GM23338 (cell line): Measurements from ENCODE around the gene TTC27. TPM values are rescaled to one million over a fixed set of nuclear protein-coding genes. Genes with fewer than 3 reads are reported as not detected.

Experiments
- ATAC-seq: fragments of 200-7000 bp; cut with Tn5 transposase; 3 replicates; pipeline ENCODE4 v1.9.1; 2020
- DNase-seq: peaks from one replicate; pipeline ENCODE4 v3.0.0-alpha.2; 2015; ENCODE audit warnings: low spot score
- H2AFZ ChIP-seq: fragments of 200-600 bp; sonication (generic); 2 replicates; pipeline ENCODE4 v1.8.0; 2016; ENCODE audit warnings: antibody characterized with exemption, mild to moderate bottlenecking, moderate library complexity
- H3F3A ChIP-seq: fragments of 200-600 bp; sonication (generic); replicated peaks from 2 replicates; pipeline ENCODE4 v1.8.0; 2017; ENCODE audit warnings: antibody characterized with exemption, mixed run types, low read depth
- H3K27ac ChIP-seq: fragments of 200-600 bp; sonication (generic); 2 replicates; pipeline ENCODE4 v1.6.1; 2016; ENCODE audit warnings: low read depth
- H3K27me3 ChIP-seq: fragments of 200-600 bp; sonication (generic); 2 replicates; pipeline ENCODE4 v1.8.0; 2016; ENCODE audit warnings: mild to moderate bottlenecking, mixed run types, moderate library complexity; ENCODE audit not compliant: insufficient read depth
- H3K36me3 ChIP-seq: fragments of 200-600 bp; sonication (generic); 2 replicates; pipeline ENCODE4 v1.8.0; 2016; ENCODE audit warnings: mild to moderate bottlenecking; ENCODE audit not compliant: insufficient read depth
- H3K4me1 ChIP-seq: fragments of 200-600 bp; sonication (generic); 2 replicates; pipeline ENCODE4 v1.8.0; 2016; ENCODE audit warnings: mild to moderate bottlenecking, moderate library complexity; ENCODE audit not compliant: insufficient read depth
- H3K4me2 ChIP-seq: fragments of 200-600 bp; sonication (generic); 2 replicates; pipeline ENCODE4 v1.7.1; 2017; ENCODE audit warnings: mixed run types
- H3K4me3 ChIP-seq: fragments of 200-600 bp; sonication (generic); 2 replicates; pipeline ENCODE4 v1.6.1; 2016; ENCODE audit warnings: mixed run types
- H3K79me2 ChIP-seq: fragments of 200-600 bp; sonication (generic); replicated peaks from 2 replicates; pipeline ENCODE4 v1.8.0; 2017; ENCODE audit warnings: mild to moderate bottlenecking; ENCODE audit not compliant: insufficient read depth
- H3K9me2 ChIP-seq: fragments of 200-600 bp; sonication (generic); 2 replicates; pipeline ENCODE4 v1.8.0; 2017; ENCODE audit not compliant: insufficient read depth
- H4K20me1 ChIP-seq: fragments of 200-600 bp; sonication (generic); replicated peaks from 2 replicates; pipeline ENCODE4 v1.8.0; 2017; ENCODE audit warnings: mild to moderate bottlenecking; ENCODE audit not compliant: insufficient read depth
- H3K27ac Mint-ChIP-seq: 2 replicates; pipeline ENCODE4 v1.8.0; 2020; ENCODE audit warnings: inconsistent platforms, mild to moderate bottlenecking, moderate library complexity, mixed read lengths
- H3K27me3 Mint-ChIP-seq: 3 replicates; pipeline ENCODE4 v1.8.0; 2022; ENCODE audit warnings: low read depth, mild to moderate bottlenecking, moderate library complexity, mixed read lengths, inconsistent platforms; ENCODE audit not compliant: insufficient read depth, poor library complexity
- H3K36me3 Mint-ChIP-seq: 3 replicates; pipeline ENCODE4 v1.8.0; 2021; ENCODE audit warnings: low read depth, mild to moderate bottlenecking, inconsistent platforms, moderate library complexity, mixed read lengths
- H3K4me1 Mint-ChIP-seq: 3 replicates; pipeline ENCODE4 v1.8.0; 2020; ENCODE audit warnings: mild to moderate bottlenecking, inconsistent platforms, mixed read lengths
- H3K4me3 Mint-ChIP-seq: 3 replicates; pipeline ENCODE4 v1.8.0; 2021; ENCODE audit warnings: moderate library complexity, mild to moderate bottlenecking, inconsistent platforms, mixed read lengths
- H3K9me3 Mint-ChIP-seq: 3 replicates; pipeline ENCODE4 v1.8.0; 2020; ENCODE audit warnings: moderate library complexity, mild to moderate bottlenecking, inconsistent platforms, mixed read lengths
- CREB1 ChIP-seq: fragments of 250-450 bp; sonication (Bioruptor Pico); IDR thresholded peaks from 2 replicates; pipeline ENCODE4 v1.5.0; 2020; ENCODE audit warnings: low read depth, mild to moderate bottlenecking, moderate library complexity
- EZH2 ChIP-seq: fragments of 200-600 bp; sonication (generic); IDR thresholded peaks from one replicate; pipeline ENCODE4 v1.8.0; 2017; ENCODE audit warnings: antibody characterized with exemption, mild to moderate bottlenecking, low read depth; ENCODE audit not compliant: unreplicated experiment
- EZH2phosphoT487 ChIP-seq: fragments of 200-600 bp; sonication (generic); IDR thresholded peaks from one replicate; pipeline ENCODE4 v1.8.1; 2018; ENCODE audit warnings: antibody characterized with exemption; ENCODE audit not compliant: unreplicated experiment
- NANOG ChIP-seq: IDR thresholded peaks from 2 replicates; pipeline ENCODE4 v1.6.1; 2016; ENCODE audit warnings: antibody characterized with exemption, borderline replicate concordance
- STAT1 ChIP-seq: IDR thresholded peaks from one replicate; pipeline ENCODE4 v1.6.1; 2016; ENCODE audit warnings: antibody characterized with exemption; ENCODE audit not compliant: unreplicated experiment
- ZNF331 ChIP-seq: fragments of 250-450 bp; sonication (Bioruptor Pico); IDR thresholded peaks from 2 replicates; pipeline ENCODE4 v1.5.0; 2020; ENCODE audit warnings: low read depth, mild to moderate bottlenecking, moderate library complexity
- polyA plus RNA-seq: library from polyadenylated mRNA; unstranded; fragments of >200 nt; fragmentation: Nextera tagmentation; extraction: Ambion mirVana; gene quantifications from 2 replicates; pipeline ENCODE4 v1.2.1, GENCODE V29; 2016
- total RNA-seq: library from RNA; depleted of rRNA; stranded (reverse); fragments of >200 nt; shearing (Covaris generic); gene quantifications from 2 replicates; pipeline ENCODE4 v1.2.3, GENCODE V29; 2014
- TF ChIP-seq, protein P1 (sequence below): IDR thresholded peaks from 2 replicates; pipeline ENCODE4 v1.6.1; 2016; ENCODE audit warnings: antibody characterized with exemption
- TF ChIP-seq, protein P2 (sequence below): IDR thresholded peaks from one replicate; pipeline ENCODE4 v1.6.1; 2018; ENCODE audit warnings: antibody characterized with exemption; ENCODE audit not compliant: unreplicated experiment
- TF ChIP-seq, protein P3 (sequence below), 2 experiments: fragments of 200-600 bp in 1 of 2; sonication (generic) in 1 of 2; conservative IDR thresholded peaks; 2 replicates each; pipeline versions ENCODE4 v1.5.1 to v1.6.1; 2016 to 2017; ENCODE audit warnings: antibody characterized with exemption in 2 of 2, low read depth in 2 of 2, mild to moderate bottlenecking in 2 of 2, moderate library complexity in 1 of 2
- TF ChIP-seq, protein P4 (sequence below): fragments of 250-450 bp; sonication (Bioruptor Pico); IDR thresholded peaks from 2 replicates; pipeline ENCODE4 v1.5.0; 2020; ENCODE audit warnings: mild to moderate bottlenecking, moderate library complexity

The TTC27 gene
- total and polyA plus RNA-seq, 2 experiments from 2014 or later, result 11.8 to 41.3 TPM

DNA sequence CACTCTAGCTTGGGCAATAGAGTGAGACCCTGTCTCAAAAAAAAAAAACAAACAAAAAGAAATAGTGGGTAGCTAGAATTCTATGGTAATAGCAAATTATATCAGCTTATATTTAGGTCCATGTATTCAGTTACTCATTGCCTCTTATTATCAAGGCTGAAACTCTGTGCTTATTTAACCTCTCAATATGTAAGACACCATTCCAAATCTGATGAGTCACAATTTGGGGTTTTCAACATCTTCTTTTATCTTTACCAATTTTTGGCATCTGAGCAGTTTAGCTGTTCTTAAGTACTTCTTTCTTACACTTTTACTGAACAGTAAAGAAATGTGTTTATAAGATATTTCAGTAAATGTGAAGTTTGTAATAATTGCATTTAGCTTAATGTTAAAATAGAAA lies 69.3 kb downstream of the TTC27 start:
- Mint-ChIP-seq H3K36me3 (no peaks in the 10 kb centered on the region), H3K4me1 (peaks cover 11% of the 10 kb centered on the region; the same call in 2 of the 3 replicates), H3K4me3 (no peak overlapping the region), H3K27ac (no peak overlapping the region), H3K27me3 (no peaks in the 10 kb centered on the region), H3K9me3 (no peaks in the 10 kb centered on the region)
- ATAC-seq, result no peak
- Histone ChIP-seq H3K79me2 (no peaks in the 10 kb centered on the region), H3K36me3 (no peaks in the 10 kb centered on the region), H4K20me1 (no peaks in the 10 kb centered on the region), H3K4me1 (no peaks in the 10 kb centered on the region), H3K4me2 (no peak overlapping the region), H3K27ac (no peak overlapping the region), H3F3A (no peaks in the 10 kb centered on the region), H3K27me3 (no peaks in the 10 kb centered on the region), H3K4me3 (no peak overlapping the region), H3K9me2 (no peaks in the 10 kb centered on the region), H2AFZ (no peak overlapping the region)
- DNase-seq, result no peak
- TF ChIP-seq NANOG (no peak), EZH2 (no peak), STAT1 (no peak), CREB1 (CRISPR knock-in tag) (no peak), ZNF331 (CRISPR knock-in tag) (no peak)
- TF ChIP-seq, protein P1, sequence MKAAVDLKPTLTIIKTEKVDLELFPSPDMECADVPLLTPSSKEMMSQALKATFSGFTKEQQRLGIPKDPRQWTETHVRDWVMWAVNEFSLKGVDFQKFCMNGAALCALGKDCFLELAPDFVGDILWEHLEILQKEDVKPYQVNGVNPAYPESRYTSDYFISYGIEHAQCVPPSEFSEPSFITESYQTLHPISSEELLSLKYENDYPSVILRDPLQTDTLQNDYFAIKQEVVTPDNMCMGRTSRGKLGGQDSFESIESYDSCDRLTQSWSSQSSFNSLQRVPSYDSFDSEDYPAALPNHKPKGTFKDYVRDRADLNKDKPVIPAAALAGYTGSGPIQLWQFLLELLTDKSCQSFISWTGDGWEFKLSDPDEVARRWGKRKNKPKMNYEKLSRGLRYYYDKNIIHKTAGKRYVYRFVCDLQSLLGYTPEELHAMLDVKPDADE, result no peak
- TF ChIP-seq, protein P2, sequence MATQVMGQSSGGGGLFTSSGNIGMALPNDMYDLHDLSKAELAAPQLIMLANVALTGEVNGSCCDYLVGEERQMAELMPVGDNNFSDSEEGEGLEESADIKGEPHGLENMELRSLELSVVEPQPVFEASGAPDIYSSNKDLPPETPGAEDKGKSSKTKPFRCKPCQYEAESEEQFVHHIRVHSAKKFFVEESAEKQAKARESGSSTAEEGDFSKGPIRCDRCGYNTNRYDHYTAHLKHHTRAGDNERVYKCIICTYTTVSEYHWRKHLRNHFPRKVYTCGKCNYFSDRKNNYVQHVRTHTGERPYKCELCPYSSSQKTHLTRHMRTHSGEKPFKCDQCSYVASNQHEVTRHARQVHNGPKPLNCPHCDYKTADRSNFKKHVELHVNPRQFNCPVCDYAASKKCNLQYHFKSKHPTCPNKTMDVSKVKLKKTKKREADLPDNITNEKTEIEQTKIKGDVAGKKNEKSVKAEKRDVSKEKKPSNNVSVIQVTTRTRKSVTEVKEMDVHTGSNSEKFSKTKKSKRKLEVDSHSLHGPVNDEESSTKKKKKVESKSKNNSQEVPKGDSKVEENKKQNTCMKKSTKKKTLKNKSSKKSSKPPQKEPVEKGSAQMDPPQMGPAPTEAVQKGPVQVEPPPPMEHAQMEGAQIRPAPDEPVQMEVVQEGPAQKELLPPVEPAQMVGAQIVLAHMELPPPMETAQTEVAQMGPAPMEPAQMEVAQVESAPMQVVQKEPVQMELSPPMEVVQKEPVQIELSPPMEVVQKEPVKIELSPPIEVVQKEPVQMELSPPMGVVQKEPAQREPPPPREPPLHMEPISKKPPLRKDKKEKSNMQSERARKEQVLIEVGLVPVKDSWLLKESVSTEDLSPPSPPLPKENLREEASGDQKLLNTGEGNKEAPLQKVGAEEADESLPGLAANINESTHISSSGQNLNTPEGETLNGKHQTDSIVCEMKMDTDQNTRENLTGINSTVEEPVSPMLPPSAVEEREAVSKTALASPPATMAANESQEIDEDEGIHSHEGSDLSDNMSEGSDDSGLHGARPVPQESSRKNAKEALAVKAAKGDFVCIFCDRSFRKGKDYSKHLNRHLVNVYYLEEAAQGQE, result no peak
- TF ChIP-seq, protein P3, sequence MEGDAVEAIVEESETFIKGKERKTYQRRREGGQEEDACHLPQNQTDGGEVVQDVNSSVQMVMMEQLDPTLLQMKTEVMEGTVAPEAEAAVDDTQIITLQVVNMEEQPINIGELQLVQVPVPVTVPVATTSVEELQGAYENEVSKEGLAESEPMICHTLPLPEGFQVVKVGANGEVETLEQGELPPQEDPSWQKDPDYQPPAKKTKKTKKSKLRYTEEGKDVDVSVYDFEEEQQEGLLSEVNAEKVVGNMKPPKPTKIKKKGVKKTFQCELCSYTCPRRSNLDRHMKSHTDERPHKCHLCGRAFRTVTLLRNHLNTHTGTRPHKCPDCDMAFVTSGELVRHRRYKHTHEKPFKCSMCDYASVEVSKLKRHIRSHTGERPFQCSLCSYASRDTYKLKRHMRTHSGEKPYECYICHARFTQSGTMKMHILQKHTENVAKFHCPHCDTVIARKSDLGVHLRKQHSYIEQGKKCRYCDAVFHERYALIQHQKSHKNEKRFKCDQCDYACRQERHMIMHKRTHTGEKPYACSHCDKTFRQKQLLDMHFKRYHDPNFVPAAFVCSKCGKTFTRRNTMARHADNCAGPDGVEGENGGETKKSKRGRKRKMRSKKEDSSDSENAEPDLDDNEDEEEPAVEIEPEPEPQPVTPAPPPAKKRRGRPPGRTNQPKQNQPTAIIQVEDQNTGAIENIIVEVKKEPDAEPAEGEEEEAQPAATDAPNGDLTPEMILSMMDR (conservative IDR thresholded peaks at IDR 0.05; ENCODE audit: low read depth in 2 of 2), result no peak

DNA sequence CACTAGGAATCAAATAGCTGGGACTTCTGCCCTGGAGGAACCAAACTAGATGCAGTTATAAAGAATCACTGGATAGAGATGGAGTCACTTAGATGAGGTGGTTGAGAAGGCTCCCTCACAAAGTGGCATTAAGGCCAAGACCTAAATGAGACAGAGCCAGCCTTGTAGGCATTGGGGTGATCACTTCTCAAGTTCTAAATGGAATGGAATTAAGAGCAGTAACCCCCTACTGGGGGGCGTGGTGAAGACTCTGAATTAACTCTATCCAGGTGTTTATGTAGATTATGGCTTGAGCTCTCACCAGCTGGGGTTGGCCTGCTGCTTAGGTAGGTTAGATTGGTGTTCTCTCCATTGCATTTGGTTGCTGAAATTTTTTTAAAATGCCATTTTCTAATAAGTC lies 71.3 kb downstream of the TTC27 start:
- Histone ChIP-seq H3K4me3 (no peak overlapping the region), H3K79me2 (no peaks in the 10 kb centered on the region), H3K27ac (0 out of 2 replicates have a peak overlapping the region, but pooled peaks have one; percentile 3), H2AFZ (no peak overlapping the region), H3K27me3 (no peaks in the 10 kb centered on the region), H3K4me1 (no peaks in the 10 kb centered on the region), H3K36me3 (no peaks in the 10 kb centered on the region), H3K4me2 (no peak overlapping the region), H3F3A (no peaks in the 10 kb centered on the region), H4K20me1 (no peaks in the 10 kb centered on the region), H3K9me2 (no peaks in the 10 kb centered on the region)
- Mint-ChIP-seq H3K36me3 (no peaks in the 10 kb centered on the region), H3K9me3 (no peaks in the 10 kb centered on the region), H3K4me3 (no peak overlapping the region), H3K27me3 (peaks cover 2% of the 10 kb centered on the region), H3K27ac (no peak overlapping the region), H3K4me1 (peaks cover 11% of the 10 kb centered on the region; the same call in 2 of the 3 replicates)
- peak; percentile 73 for ATAC-seq
- TF ChIP-seq EZH2phosphoT487, result no peak
- TF ChIP-seq, protein P4, sequence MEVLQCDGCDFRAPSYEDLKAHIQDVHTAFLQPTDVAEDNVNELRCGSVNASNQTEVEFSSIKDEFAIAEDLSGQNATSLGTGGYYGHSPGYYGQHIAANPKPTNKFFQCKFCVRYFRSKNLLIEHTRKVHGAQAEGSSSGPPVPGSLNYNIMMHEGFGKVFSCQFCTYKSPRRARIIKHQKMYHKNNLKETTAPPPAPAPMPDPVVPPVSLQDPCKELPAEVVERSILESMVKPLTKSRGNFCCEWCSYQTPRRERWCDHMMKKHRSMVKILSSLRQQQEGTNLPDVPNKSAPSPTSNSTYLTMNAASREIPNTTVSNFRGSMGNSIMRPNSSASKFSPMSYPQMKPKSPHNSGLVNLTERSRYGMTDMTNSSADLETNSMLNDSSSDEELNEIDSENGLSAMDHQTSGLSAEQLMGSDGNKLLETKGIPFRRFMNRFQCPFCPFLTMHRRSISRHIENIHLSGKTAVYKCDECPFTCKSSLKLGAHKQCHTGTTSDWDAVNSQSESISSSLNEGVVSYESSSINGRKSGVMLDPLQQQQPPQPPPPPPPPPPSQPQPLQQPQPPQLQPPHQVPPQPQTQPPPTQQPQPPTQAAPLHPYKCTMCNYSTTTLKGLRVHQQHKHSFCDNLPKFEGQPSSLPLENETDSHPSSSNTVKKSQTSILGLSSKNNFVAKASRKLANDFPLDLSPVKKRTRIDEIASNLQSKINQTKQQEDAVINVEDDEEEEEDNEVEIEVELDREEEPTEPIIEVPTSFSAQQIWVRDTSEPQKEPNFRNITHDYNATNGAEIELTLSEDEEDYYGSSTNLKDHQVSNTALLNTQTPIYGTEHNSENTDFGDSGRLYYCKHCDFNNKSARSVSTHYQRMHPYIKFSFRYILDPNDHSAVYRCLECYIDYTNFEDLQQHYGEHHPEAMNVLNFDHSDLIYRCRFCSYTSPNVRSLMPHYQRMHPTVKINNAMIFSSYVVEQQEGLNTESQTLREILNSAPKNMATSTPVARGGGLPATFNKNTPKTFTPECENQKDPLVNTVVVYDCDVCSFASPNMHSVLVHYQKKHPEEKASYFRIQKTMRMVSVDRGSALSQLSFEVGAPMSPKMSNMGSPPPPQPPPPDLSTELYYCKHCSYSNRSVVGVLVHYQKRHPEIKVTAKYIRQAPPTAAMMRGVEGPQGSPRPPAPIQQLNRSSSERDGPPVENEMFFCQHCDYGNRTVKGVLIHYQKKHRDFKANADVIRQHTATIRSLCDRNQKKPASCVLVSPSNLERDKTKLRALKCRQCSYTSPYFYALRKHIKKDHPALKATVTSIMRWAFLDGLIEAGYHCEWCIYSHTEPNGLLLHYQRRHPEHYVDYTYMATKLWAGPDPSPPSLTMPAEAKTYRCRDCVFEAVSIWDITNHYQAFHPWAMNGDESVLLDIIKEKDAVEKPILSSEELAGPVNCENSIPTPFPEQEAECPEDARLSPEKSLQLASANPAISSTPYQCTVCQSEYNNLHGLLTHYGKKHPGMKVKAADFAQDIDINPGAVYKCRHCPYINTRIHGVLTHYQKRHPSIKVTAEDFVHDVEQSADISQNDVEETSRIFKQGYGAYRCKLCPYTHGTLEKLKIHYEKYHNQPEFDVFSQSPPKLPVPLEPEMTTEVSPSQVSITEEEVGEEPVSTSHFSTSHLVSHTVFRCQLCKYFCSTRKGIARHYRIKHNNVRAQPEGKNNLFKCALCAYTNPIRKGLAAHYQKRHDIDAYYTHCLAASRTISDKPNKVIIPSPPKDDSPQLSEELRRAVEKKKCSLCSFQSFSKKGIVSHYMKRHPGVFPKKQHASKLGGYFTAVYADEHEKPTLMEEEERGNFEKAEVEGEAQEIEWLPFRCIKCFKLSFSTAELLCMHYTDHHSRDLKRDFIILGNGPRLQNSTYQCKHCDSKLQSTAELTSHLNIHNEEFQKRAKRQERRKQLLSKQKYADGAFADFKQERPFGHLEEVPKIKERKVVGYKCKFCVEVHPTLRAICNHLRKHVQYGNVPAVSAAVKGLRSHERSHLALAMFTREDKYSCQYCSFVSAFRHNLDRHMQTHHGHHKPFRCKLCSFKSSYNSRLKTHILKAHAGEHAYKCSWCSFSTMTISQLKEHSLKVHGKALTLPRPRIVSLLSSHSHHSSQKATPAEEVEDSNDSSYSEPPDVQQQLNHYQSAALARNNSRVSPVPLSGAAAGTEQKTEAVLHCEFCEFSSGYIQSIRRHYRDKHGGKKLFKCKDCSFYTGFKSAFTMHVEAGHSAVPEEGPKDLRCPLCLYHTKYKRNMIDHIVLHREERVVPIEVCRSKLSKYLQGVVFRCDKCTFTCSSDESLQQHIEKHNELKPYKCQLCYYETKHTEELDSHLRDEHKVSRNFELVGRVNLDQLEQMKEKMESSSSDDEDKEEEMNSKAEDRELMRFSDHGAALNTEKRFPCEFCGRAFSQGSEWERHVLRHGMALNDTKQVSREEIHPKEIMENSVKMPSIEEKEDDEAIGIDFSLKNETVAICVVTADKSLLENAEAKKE, result peak; percentile 83
- DNase-seq, result peak; percentile 55
